Neural cell (in vitro differentiated cells): Measurements from ENCODE around the gene OVAAL.
A peak's percentile ranks its signal among the peaks of the same experiment; 100 is the strongest.

ENCODE experiments used
- EZH2 ChIP-seq: fragments of 200-600, 300-800 bp; shearing (Covaris generic), sonication (generic); IDR thresholded peaks from 2 replicates; pipeline ENCODE4 v1.6.1; 2014; ENCODE audit warnings: antibody characterized with exemption, low read length, borderline replicate concordance, mild to moderate bottlenecking; ENCODE audit not compliant: insufficient read depth, poor library complexity, severe bottlenecking
- MXI1 ChIP-seq: fragments of 450-650 bp; conservative IDR thresholded peaks from 2 replicates; pipeline ENCODE4 v1.6.1; 2014; ENCODE audit warnings: antibody characterized with exemption, mild to moderate bottlenecking; ENCODE audit not compliant: poor library complexity, severe bottlenecking
- TF ChIP-seq, protein P1 (sequence below): fragments of 450-650 bp; IDR thresholded peaks from 2 replicates; pipeline ENCODE4 v1.5.1; 2014; ENCODE audit warnings: antibody characterized with exemption, mild to moderate bottlenecking, moderate library complexity; ENCODE audit not compliant: poor library complexity, severe bottlenecking

GRCh38 chr1:180542113-180542837 lies 16.5 kb upstream of the OVAAL start:
- TF ChIP-seq, protein P1, sequence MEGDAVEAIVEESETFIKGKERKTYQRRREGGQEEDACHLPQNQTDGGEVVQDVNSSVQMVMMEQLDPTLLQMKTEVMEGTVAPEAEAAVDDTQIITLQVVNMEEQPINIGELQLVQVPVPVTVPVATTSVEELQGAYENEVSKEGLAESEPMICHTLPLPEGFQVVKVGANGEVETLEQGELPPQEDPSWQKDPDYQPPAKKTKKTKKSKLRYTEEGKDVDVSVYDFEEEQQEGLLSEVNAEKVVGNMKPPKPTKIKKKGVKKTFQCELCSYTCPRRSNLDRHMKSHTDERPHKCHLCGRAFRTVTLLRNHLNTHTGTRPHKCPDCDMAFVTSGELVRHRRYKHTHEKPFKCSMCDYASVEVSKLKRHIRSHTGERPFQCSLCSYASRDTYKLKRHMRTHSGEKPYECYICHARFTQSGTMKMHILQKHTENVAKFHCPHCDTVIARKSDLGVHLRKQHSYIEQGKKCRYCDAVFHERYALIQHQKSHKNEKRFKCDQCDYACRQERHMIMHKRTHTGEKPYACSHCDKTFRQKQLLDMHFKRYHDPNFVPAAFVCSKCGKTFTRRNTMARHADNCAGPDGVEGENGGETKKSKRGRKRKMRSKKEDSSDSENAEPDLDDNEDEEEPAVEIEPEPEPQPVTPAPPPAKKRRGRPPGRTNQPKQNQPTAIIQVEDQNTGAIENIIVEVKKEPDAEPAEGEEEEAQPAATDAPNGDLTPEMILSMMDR: peak; percentile 24
- TF ChIP-seq EZH2: no peak
- no peak for TF ChIP-seq MXI1
